GM12864 (cell line): ENCODE results near the gene EMC8.
A peak's percentile ranks its signal among the peaks of the same experiment; 100 is the strongest.

Experiments
- DNase-seq: peaks from one replicate; pipeline ENCODE4 v3.0.0-alpha.2; 2011; ENCODE audit warnings: low read depth
- H3K4me3 ChIP-seq: 2 replicates; pipeline ENCODE4 v1.5.1; 2011; ENCODE audit warnings: mild to moderate bottlenecking, low read depth, low read length, control low read depth
- CTCF ChIP-seq: IDR thresholded peaks from 2 replicates; pipeline ENCODE4 v1.5.1; 2011; ENCODE audit warnings: low read depth, mild to moderate bottlenecking, moderate library complexity, low read length, control low read depth, inconsistent platforms; ENCODE audit errors: missing control alignments

The EMC8 gene

GRCh38 chr16:85765211-85765610 lies 34.1 kb downstream of the EMC8 start:
- no peak for TF ChIP-seq CTCF
- no peak overlapping the region for H3K4me3 ChIP-seq
- no peak for DNase-seq

- no peak for TF ChIP-seq CTCF
- H3K4me3 ChIP-seq, result no peak overlapping the region
- DNase-seq, result no peak
These were observed 35.7 kb downstream of the EMC8 start for GRCh38 chr16:85763616-85764015.

- H3K4me3 ChIP-seq, result no peak overlapping the region
- DNase-seq, result no peak
- no peak for TF ChIP-seq CTCF
These were observed 36.4 kb downstream of the EMC8 start for GRCh38 chr16:85762970-85763369.

- no peak overlapping the region for H3K4me3 ChIP-seq
- no peak for DNase-seq
- TF ChIP-seq CTCF, result no peak
These were observed 37.5 kb downstream of the EMC8 start for GRCh38 chr16:85761861-85762260.

- peak; percentile 80 for TF ChIP-seq CTCF
- DNase-seq, result no peak
- H3K4me3 ChIP-seq, result no peak overlapping the region
These were observed 39.5 kb downstream of the EMC8 start for GRCh38 chr16:85759631-85760419.

GRCh38 chr16:85759136-85759535 lies 40.2 kb downstream of the EMC8 start:
- H3K4me3 ChIP-seq, result no peak overlapping the region
- DNase-seq, result no peak
- no peak for TF ChIP-seq CTCF

- no peak overlapping the region for H3K4me3 ChIP-seq
- TF ChIP-seq CTCF, result no peak
- no peak for DNase-seq
These were observed 42.0 kb downstream of the EMC8 start for GRCh38 chr16:85757341-85757822.
